WTC11 (cell line): ENCODE measurements around the gene IFI27.

Experiments
- AR ChIP-seq: fragments of 250-450 bp; sonication (Bioruptor Pico); IDR thresholded peaks from 2 replicates; pipeline ENCODE4 v1.9.0; 2021; ENCODE audit warnings: mild to moderate bottlenecking
- CTCF ChIP-seq: fragments of 200-600 bp; IDR thresholded peaks from 2 replicates; pipeline ENCODE4 v1.8.0; 2022; ENCODE audit warnings: antibody characterized with exemption
- MAX ChIP-seq: sonication (generic); formaldehyde crosslinking; IDR thresholded peaks from 2 replicates; pipeline ENCODE4 v1.8.0; 2022; ENCODE audit warnings: mild to moderate bottlenecking, missing genetic modification reagents

- TF ChIP-seq CTCF (no peak), MAX (no peak), AR (CRISPR knock-in tag) (no peak)
Observed at GRCh38 chr14:94138251-94138650, 27.7 kb downstream of the IFI27 start.
